Lung (tissue), 12 donors: ENCODE data around the gene RABGAP1L. TPM values are rescaled to one million over a fixed set of nuclear protein-coding genes. Genes with fewer than 3 reads are reported as not detected.

Experiments
- ATAC-seq: fragments of 200-7000 bp; cut with Tn5 transposase; one replicate; pipeline ENCODE4 v1.9.1; 2020; ENCODE audit warnings: moderate number of reproducible peaks; ENCODE audit not compliant: insufficient read depth, low FRiP score
- DNase-seq, 3 donors: peaks; one replicate each; pipeline ENCODE4 v3.0.0-alpha.2; 2013 to 2017
- H3K27ac ChIP-seq, 2 donors: one replicate each; pipeline ENCODE4 v1.5.1; 2013; ENCODE audit warnings: mild to moderate bottlenecking in 2 of 2, moderate library complexity in 2 of 2, control low read depth in 1 of 2, inconsistent platforms in 1 of 2, low read depth in 1 of 2, low read length in 1 of 2
- H3K27me3 ChIP-seq, 3 donors: one replicate each; pipeline ENCODE4 v1.5.1; 2013; ENCODE audit warnings: low read length in 2 of 3; ENCODE audit not compliant: control insufficient read depth in 3 of 3, insufficient read depth in 3 of 3
- H3K36me3 ChIP-seq, 4 donors: one replicate each; pipeline ENCODE4 v1.5.1; 2013; ENCODE audit warnings: low read length in 4 of 4, mild to moderate bottlenecking in 1 of 4, moderate library complexity in 1 of 4; ENCODE audit not compliant: control insufficient read depth in 4 of 4, insufficient read depth in 4 of 4
- H3K4me1 ChIP-seq, 5 donors: one replicate each; pipeline ENCODE4 v1.5.1; 2013; ENCODE audit warnings: low read length in 5 of 5, mild to moderate bottlenecking in 2 of 5, moderate library complexity in 1 of 5; ENCODE audit not compliant: control insufficient read depth in 5 of 5, insufficient read depth in 5 of 5
- H3K4me3 ChIP-seq: one replicate; pipeline ENCODE4 v1.5.1; 2013; ENCODE audit warnings: mild to moderate bottlenecking, control low read depth, moderate library complexity
- H3K9ac ChIP-seq, 2 donors: one replicate each; pipeline ENCODE4 v1.5.1; 2013; ENCODE audit warnings: low read length in 2 of 2, control low read depth in 1 of 2; ENCODE audit not compliant: insufficient read depth in 1 of 2
- H3K9me3 ChIP-seq, 4 donors: one replicate each; pipeline ENCODE4 v1.5.1; 2013; ENCODE audit warnings: low read length in 3 of 4, mild to moderate bottlenecking in 1 of 4, moderate library complexity in 1 of 4; ENCODE audit not compliant: control insufficient read depth in 4 of 4, insufficient read depth in 3 of 4
- WGBS, 2 donors: extraction: QIAGEN DNeasy Blood & Tissue Kit; methylation state at CpG; one replicate each; pipeline ENCODE4 v1.1.7; 2013; 5-methylcytosine and 5-hydroxymethylcytosine counted together
- polyA plus RNA-seq, 2 donors: library from polyadenylated mRNA; stranded (reverse); fragments of 200-250 nt; gene quantifications; one replicate each; pipeline ENCODE4 v1.2.1, GENCODE V29; 2013
- total RNA-seq, 2 donors: library from RNA; depleted of rRNA in 1 of 2; stranded (reverse); fragments of >200 nt in 1 of 2; gene quantifications; one replicate each; pipeline ENCODE4 v1.2.1, GENCODE V29; 2014 to 2021
- TF ChIP-seq, protein P1 (sequence below): IDR thresholded peaks from 2 replicates; pipeline ENCODE4 v1.5.1; 2012; ENCODE audit warnings: mild to moderate bottlenecking; ENCODE audit errors: control extremely low read depth, extremely low read depth
- donor health status: control.
- donor health status: control.
- donor health status: Bipolar disorder and iron deficiency.
- donor health status: healthy.
- donor health status: DM: yes; HTN: yes; CAD: no.

Gene RABGAP1L
- total and polyA plus RNA-seq, 4 donors: 16.0 to 123 (median 44.5) TPM

- Histone ChIP-seq H3K9me3 (no peaks in the 10 kb centered on the region), H3K27ac (no peak overlapping the region), H3K9ac (no peak overlapping the region), H3K27me3 (no peaks in the 10 kb centered on the region), H3K36me3 (no peaks in the 10 kb centered on the region), H3K4me1 (no peaks in the 10 kb centered on the region), H3K4me3 (no peak overlapping the region)
- DNase-seq (no peak), ATAC-seq (no peak)
- TF ChIP-seq, protein P1, sequence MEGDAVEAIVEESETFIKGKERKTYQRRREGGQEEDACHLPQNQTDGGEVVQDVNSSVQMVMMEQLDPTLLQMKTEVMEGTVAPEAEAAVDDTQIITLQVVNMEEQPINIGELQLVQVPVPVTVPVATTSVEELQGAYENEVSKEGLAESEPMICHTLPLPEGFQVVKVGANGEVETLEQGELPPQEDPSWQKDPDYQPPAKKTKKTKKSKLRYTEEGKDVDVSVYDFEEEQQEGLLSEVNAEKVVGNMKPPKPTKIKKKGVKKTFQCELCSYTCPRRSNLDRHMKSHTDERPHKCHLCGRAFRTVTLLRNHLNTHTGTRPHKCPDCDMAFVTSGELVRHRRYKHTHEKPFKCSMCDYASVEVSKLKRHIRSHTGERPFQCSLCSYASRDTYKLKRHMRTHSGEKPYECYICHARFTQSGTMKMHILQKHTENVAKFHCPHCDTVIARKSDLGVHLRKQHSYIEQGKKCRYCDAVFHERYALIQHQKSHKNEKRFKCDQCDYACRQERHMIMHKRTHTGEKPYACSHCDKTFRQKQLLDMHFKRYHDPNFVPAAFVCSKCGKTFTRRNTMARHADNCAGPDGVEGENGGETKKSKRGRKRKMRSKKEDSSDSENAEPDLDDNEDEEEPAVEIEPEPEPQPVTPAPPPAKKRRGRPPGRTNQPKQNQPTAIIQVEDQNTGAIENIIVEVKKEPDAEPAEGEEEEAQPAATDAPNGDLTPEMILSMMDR: no peak
- 96 to 100% methylated on average over 2 of the region's 2 CpGs for WGBS, 2 donors
Observed at GRCh38 chr1:174415506-174415905, 256.2 kb downstream of the RABGAP1L start.

DNA sequence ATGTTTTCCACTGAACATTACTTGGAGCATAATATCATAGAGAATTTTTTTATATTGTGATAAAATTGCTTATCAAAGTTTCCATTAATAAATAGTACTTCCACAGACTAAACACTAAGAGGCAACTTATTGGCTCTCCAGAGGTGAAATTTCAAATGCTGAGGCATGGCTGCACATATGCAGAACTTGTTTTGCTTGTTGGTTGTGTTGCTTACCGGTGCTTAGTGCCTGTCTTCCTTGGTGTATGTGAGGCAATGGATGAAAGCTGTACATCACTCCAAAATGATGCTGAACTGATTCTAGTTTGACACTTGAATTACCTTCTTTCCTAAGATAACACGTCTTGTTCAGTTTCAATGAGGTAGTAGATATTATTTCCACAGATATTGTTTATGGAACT is 258.6 kb downstream of the RABGAP1L start:
- WGBS, 2 donors: 85 to 94% methylated on average over 2 of the region's 2 CpGs
- no peaks in the 10 kb centered on the region for H3K27me3 ChIP-seq
- ATAC-seq: no peak
- H3K9me3 ChIP-seq: no peaks in the 10 kb centered on the region
- no peaks in the 10 kb centered on the region for H3K4me1 ChIP-seq
- DNase-seq: no peak
- H3K4me3 ChIP-seq: no peak overlapping the region
- H3K9ac ChIP-seq: no peak overlapping the region
- no peak overlapping the region for H3K27ac ChIP-seq
- H3K36me3 ChIP-seq: no peaks in the 10 kb centered on the region
- TF ChIP-seq, protein P1: no peak

DNA sequence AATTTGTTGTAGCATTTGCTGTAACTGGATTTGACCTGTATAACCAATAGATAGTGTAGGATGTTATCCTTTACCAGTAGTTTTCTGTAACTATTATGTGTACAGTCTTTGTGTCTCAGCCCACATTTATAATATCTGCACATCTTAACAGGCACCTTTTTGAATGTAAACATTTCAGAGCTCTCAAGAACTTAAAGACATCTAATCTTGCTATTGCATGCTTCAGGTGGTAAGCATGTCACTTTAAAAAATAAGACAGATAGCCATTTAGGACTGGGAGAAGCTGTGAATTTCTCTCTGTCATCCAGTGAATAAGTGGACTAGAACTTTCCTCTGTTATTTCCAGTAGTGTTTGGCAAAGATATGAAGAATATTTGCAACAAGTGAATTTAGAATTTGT is 265.8 kb downstream of the RABGAP1L start:
- H3K9me3 ChIP-seq: no peaks in the 10 kb centered on the region
- no peaks in the 10 kb centered on the region for H3K36me3 ChIP-seq
- ATAC-seq: no peak
- peaks cover 0 to 4% (median 2%) of the 10 kb centered on the region in 5 donors for H3K4me1 ChIP-seq
- H3K27me3 ChIP-seq: no peaks in the 10 kb centered on the region
- no peak overlapping the region for H3K27ac ChIP-seq
- TF ChIP-seq, protein P1: no peak
- H3K4me3 ChIP-seq: no peak overlapping the region
- H3K9ac ChIP-seq: no peak overlapping the region
- DNase-seq: no peak

DNA sequence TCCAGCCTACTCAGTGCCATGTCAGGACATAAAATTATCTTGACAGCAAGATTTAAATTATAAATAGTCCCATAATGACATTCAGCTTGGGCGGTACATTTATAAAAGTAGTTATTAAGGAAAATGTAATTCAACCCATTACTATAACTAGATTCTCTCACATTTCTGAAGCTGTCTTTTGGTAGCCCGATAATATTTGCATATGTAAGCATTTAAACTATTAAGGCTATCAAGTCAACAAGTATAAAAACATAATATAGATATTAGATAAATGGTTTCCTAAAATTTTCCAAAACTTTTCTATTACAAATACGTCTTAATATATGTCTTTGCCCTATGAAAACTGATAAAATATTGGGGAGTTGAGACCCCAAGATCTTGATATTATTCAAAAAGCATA is 266.8 kb downstream of the RABGAP1L start:
- WGBS, 2 donors: 95 to 98% methylated on average over 3 of the region's 3 CpGs
- Histone ChIP-seq H3K9me3 (no peaks in the 10 kb centered on the region), H3K27ac (no peak overlapping the region), H3K27me3 (no peaks in the 10 kb centered on the region), H3K9ac (no peak overlapping the region), H3K36me3 (no peaks in the 10 kb centered on the region), H3K4me1 (peaks cover 0 to 4% (median 2%) of the 10 kb centered on the region in 5 donors), H3K4me3 (no peak overlapping the region)
- ATAC-seq (no peak), DNase-seq (no peak)
- TF ChIP-seq, protein P1: no peak
